ENCODE results near the gene SPN.
"Not testable (repeated sequence)": the region's sequence is repeated elsewhere in the genome, so short reads cannot be mapped to it uniquely, and the experiment has no call there.

Gene SPN

DNA sequence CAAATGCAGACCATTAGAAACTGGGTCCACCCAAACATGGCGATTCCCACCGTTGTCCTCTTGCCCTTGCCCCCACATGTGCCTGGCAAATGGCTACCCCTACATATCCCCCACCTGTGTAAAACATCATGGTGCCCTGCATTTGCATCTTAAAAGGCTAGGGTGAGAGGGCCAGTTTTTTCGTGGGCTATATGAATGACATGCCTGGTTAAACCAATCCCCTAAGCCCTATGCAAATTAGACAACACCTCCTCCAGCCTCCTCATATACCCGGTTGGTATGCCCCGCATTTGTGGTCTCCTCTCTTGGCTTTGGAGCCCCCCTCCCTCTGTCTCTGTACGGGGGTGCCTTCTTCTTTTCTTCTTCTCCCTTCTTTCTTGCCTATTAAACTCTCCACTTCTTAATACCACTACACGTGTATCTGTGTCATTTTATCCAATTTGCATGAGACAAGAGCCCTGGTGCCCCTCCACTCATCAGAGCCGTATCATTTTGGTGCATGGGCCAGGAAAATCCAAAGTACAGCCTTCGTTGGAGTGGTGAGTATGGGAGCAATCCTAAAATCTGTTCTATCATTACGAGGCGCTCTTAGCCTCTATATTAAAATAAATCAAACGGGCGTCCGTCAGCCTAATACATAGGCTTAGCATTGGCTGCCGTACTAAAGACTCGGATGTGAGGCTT lies 46.0 kb downstream of the SPN start:
- no peak for DNase-seq

DNA sequence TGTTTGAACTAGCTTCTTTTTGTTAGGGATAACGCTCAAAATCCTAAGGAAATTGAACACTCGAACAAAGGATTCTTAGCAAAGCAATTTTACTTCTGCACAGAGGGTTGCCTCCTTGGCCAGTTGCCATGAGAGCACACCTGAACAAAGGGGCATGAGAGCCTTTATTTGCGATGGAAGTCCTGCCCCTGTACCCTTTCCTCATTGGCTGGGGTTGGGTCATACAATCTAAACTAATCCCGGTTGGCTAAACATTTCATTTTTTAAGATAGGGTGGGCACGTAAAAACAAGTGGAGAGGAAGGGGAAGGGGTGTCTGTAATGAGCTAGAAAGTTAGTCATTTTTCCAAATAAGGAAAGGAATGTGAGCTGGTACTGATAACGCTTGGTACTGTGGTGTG lies 46.6 kb downstream of the SPN start:
- not testable (repeated sequence) for DNase-seq

- DNase-seq, result peak; percentile 19
Observed at GRCh38 chr16:29710227-29711219, 47.5 kb downstream of the SPN start.

GRCh38 chr16:29712809-29713208 lies 49.8 kb downstream of the SPN start:
- no peak for DNase-seq

DNA sequence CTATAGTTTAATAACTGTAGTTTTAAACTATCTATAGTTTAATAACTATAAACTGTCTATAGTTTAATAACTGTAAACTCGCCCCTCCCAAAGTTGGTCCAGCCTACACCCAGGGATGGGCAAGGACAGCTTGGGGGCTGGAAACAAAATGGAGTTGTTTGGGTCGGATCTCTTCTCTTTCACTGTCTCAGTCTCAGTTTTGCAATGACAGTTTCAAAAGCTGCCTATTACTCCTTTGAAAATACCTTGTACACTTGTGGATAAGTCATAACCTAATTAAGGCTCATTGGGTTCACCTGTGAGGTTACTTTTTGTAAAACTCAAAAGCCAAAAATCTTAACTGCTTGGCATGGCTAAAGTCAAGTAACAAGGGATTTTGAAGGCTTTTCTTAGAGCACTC lies 51.3 kb downstream of the SPN start:
- no peak for DNase-seq

GRCh38 chr16:29714972-29715371 lies 51.9 kb downstream of the SPN start:
- no peak for DNase-seq

DNA sequence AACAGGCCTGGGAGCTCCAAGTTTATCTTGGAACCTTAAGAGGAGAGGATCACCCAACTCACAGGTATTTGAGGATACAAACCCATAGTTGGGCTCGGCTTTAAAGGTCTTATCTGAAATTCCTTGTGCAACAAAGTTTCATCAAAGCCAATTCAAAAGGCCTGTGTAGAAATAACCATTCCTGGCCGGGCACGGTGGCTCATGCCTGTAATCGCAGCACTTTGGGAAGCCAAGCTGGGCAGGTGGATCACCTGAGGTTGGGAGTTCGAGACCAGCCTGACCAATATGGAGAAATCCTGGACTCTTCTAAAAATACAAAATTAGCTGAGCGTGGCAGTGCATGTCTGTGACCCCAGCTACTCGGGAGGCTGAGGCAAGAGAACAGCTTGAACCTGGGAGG lies 54.1 kb downstream of the SPN start:
- DNase-seq, result no peak

GRCh38 chr16:29719063-29719462 lies 56.0 kb downstream of the SPN start:
- DNase-seq, result no peak

Data from NCI-H2029 (cell line).